ENCODE measurements around the gene ABHD12. TPM values are rescaled to one million over a fixed set of nuclear protein-coding genes. Genes with fewer than 3 reads are reported as not detected.

ABHD12 gene
- total and polyA plus RNA-seq, 2 donors (not counting 3 experiments of a cell fraction or from before 2014, with no cell fraction given) = 19.2 to 36.0 TPM

DNA sequence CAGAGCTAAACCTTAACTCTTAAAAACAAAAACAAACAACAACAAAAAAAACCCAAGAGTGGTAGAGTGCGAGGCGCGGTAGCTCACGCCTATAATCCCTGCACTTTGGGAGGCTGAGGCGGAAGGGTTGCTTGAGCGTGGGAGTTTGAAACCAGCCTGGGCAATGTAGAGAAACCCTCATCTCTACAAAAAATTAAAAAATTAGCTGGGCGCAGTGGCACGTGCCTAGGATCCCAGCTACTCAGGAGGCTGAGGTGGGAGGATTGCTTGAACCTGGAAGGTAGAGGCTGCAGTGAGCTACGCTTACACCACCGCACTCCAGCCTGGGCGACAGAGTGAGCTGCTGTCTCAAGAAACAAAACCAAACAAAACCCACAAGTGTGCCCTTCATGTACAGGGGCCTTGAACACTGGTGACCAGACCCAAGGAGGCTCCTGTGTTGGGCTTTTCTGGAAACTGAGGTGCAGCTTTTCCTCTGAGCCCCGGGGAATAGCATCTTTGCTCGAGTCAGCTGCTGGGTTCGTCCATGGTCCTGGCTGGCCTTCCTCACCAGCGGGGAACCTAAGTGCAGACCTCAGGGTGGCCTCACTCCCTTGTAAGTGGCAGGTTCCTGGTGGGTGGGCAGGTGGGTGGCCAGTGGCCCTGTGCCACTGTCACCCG lies 102.9 kb downstream of the ABHD12 start:
- BruUV-seq (replicated peaks) = no TSS peak
- Histone ChIP-seq H2AFZ (ENCODE audit: low read depth, low read length) (no peak overlapping the region), H3K9me3 (replicated peaks; ENCODE audit: control insufficient read depth, insufficient read depth, low read length) (no peaks in the 10 kb centered on the region), H3K27ac (ENCODE audit: insufficient read depth, low read depth, low read length) (no peak overlapping the region), H3K4me2 (ENCODE audit: insufficient read depth, low read length) (no peak overlapping the region), H3K36me3 (ENCODE audit: control insufficient read depth in 2 of 2, extremely low read depth in 1 of 2, insufficient read depth in 2 of 2, low read length in 2 of 2) (peaks cover 10 to 51% of the 10 kb centered on the region in 2 experiments), H3K27me3 (ENCODE audit: control insufficient read depth in 2 of 2, insufficient read depth in 2 of 2, low read length in 2 of 2) (no peaks in the 10 kb centered on the region), H3K9ac (replicated peaks; ENCODE audit: extremely low read depth, insufficient read depth, low read length) (no peak overlapping the region), H4K20me1 (replicated peaks; ENCODE audit: control insufficient read depth, extremely low read depth, insufficient read depth, low read length) (no peaks in the 10 kb centered on the region), H3K9me1 (replicated peaks; ENCODE audit: control insufficient read depth, extremely low read depth, insufficient read depth, low read length) (no peaks in the 10 kb centered on the region), H3K79me2 (ENCODE audit: control insufficient read depth, insufficient read depth, low read length) (no peaks in the 10 kb centered on the region), H3K4me1 (ENCODE audit: control insufficient read depth, extremely low read depth, insufficient read depth, low read length) (no peaks in the 10 kb centered on the region), H3K4me3 (replicated peaks in 1 of 3; ENCODE audit: insufficient read depth in 1 of 3, low read depth in 1 of 3, low read length in 3 of 3) (no peak overlapping the region)
- intact Hi-C loops (cut with micrococcal nuclease) (no loop called here), dilution Hi-C loops (cut with MboI; ENCODE audit: extremely low pct_ligation_motif_present, low sequenced_read_pairs) (no loop called here)
- no peak for TF ChIP-seq JUN (IDR thresholded peaks at IDR 0.05; ENCODE audit: borderline replicate concordance, insufficient read depth, insufficient read length, low read depth)
- no peak for TF ChIP-seq MYC (IDR thresholded peaks at IDR 0.05; ENCODE audit: low read depth, low read length)
- no peak for TF ChIP-seq FOS (IDR thresholded peaks at IDR 0.05; ENCODE audit: borderline replicate concordance, insufficient read depth, low read length)
- no peak for TF ChIP-seq GATA2 (IDR thresholded peaks at IDR 0.05; ENCODE audit: insufficient read depth, insufficient read length, low read depth, low read length)
- TF ChIP-seq, protein P1, sequence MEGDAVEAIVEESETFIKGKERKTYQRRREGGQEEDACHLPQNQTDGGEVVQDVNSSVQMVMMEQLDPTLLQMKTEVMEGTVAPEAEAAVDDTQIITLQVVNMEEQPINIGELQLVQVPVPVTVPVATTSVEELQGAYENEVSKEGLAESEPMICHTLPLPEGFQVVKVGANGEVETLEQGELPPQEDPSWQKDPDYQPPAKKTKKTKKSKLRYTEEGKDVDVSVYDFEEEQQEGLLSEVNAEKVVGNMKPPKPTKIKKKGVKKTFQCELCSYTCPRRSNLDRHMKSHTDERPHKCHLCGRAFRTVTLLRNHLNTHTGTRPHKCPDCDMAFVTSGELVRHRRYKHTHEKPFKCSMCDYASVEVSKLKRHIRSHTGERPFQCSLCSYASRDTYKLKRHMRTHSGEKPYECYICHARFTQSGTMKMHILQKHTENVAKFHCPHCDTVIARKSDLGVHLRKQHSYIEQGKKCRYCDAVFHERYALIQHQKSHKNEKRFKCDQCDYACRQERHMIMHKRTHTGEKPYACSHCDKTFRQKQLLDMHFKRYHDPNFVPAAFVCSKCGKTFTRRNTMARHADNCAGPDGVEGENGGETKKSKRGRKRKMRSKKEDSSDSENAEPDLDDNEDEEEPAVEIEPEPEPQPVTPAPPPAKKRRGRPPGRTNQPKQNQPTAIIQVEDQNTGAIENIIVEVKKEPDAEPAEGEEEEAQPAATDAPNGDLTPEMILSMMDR (IDR thresholded peaks at IDR 0.05; ENCODE audit: extremely low read depth in 1 of 2, insufficient read depth in 1 of 2, low read depth in 1 of 2, low read length in 2 of 2) = no peak
- TF ChIP-seq, protein P2, sequence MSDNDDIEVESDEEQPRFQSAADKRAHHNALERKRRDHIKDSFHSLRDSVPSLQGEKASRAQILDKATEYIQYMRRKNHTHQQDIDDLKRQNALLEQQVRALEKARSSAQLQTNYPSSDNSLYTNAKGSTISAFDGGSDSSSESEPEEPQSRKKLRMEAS (IDR thresholded peaks at IDR 0.05; ENCODE audit: insufficient read depth, insufficient read length) = no peak
- no peak for TF ChIP-seq POLR2AphosphoS5 (IDR thresholded peaks at IDR 0.05; ENCODE audit: insufficient read depth, low read depth, low read length)
- no peak for TF ChIP-seq POLR2A (IDR thresholded peaks at IDR 0.05; ENCODE audit: low read depth, low read length)
- no peak for TF ChIP-seq EZH2 (IDR thresholded peaks at IDR 0.05; ENCODE audit: borderline replicate concordance, low read depth, low read length, severe bottlenecking)
- ChIA-PET POLR2A (no interaction called here), CTCF (interaction anchor here (2.0 kb wide), 1 partner anchor 111 kb away, joined by 6 read pairs; no protein-coding TSS in a partner anchor)
- FAIRE-seq = no peak
- DNase-seq (ENCODE audit: low read depth, low spot score) = no peak
